VCaP (cell line): ENCODE results near the gene DDR2.
"Not testable (repeated sequence)": the region's sequence is repeated elsewhere in the genome, so short reads cannot be mapped to it uniquely, and the experiment has no call there.

ENCODE experiments used
- H3K27ac ChIP-seq: fragments of 450-650 bp; 2 replicates; pipeline ENCODE4 v1.5.1; 2017
- TF ChIP-seq, protein P1 (sequence below): fragments of 450-650 bp; conservative IDR thresholded peaks from 2 replicates; pipeline ENCODE4 v1.5.1; 2017; ENCODE audit warnings: mild to moderate bottlenecking, moderate library complexity

DDR2 gene

DNA sequence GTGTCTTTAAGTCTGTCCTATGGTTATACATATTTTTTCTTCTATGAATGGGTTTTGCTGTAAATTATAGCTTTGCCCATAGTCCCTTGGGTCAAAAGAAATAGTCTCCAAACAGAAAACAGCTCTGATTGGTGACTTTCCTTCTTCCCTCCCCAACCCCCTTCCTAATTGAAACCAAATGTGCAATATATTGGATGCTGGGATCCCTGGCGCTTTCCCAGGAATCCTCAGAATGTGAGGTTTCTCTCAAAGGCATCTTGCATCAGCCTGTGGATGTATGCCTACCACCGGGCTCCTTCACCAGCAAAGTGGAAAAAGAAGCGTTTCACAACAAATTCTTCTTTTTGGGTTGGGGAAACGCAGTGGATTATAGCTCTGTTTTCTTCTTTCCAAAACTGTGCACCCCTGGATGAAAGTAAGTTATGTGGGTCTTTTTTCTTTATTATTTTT, at the start of gene DDR2:
TSS of gene DDR2 (plus strand) at position 248 of the 450 bp plus-strand sequence. CDS start 86,600 bp downstream, outside the sequence.
- TF ChIP-seq, protein P1, sequence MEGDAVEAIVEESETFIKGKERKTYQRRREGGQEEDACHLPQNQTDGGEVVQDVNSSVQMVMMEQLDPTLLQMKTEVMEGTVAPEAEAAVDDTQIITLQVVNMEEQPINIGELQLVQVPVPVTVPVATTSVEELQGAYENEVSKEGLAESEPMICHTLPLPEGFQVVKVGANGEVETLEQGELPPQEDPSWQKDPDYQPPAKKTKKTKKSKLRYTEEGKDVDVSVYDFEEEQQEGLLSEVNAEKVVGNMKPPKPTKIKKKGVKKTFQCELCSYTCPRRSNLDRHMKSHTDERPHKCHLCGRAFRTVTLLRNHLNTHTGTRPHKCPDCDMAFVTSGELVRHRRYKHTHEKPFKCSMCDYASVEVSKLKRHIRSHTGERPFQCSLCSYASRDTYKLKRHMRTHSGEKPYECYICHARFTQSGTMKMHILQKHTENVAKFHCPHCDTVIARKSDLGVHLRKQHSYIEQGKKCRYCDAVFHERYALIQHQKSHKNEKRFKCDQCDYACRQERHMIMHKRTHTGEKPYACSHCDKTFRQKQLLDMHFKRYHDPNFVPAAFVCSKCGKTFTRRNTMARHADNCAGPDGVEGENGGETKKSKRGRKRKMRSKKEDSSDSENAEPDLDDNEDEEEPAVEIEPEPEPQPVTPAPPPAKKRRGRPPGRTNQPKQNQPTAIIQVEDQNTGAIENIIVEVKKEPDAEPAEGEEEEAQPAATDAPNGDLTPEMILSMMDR: no peak
- no peak within 1 kb of the TSS for H3K27ac ChIP-seq

DNA sequence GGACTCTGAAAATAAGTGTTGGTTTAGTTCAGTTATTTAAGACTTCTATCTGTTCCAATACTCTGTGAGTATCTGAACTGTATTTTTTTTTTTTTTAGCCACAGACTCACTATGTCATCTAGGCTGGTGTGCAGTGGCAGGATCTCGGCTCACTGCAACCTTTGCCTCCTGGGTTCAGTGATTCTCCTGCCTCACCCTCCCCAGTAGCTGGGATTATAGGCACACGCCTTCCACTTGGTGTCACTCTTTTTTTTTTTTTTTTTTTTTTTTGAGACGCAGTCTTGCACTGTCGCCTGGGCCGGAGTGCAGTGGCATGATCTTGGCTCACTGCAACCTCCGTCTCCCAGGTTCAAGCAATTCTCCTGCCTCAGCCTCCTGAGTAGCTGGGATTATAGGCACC, 49.4 kb upstream of the DDR2 start:
- H3K27ac ChIP-seq: peak overlapping the region; percentile 86; the same call in 1 of the 2 replicates

DNA sequence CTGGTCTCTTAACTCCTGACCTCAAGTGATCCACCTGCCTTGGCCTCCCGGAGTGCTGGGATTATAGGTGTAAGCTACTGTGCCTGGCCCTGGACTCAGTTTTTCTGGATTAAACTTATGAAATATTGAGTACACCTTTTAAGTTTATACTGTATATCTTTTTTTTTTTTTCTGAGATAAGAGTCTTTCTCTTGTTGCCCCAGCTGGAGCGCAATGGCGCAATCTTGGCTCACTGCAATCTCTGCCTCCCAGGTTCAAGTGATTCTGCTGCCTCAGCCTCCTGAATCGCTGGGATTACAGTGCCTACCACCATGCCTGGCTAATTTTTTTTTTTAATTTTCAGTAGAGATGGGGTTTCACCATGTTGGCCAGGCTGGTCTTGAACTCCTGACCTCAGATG, 47.2 kb upstream of the DDR2 start:
- H3K27ac ChIP-seq: peak overlapping the region; percentile 86

DNA sequence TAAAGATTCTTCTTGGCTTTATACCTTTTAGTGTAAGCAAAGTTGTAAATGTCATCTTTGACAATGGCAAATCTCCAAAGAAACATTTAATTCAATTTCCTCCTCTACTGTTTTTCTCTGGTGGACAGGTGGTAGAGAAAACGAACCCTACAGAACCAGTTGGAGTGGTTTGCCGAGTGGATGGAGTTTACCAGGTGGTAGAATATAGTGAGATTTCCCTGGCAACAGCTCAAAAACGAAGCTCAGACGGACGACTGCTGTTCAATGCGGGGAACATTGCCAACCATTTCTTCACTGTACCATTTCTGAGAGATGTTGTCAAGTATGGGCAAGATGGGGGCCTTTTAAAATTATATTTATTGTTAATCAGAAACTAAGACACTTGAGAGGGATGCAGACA, 44.9 kb upstream of the DDR2 start:
- peak overlapping the region; percentile 86 for H3K27ac ChIP-seq
- TF ChIP-seq, protein P1: no peak

DNA sequence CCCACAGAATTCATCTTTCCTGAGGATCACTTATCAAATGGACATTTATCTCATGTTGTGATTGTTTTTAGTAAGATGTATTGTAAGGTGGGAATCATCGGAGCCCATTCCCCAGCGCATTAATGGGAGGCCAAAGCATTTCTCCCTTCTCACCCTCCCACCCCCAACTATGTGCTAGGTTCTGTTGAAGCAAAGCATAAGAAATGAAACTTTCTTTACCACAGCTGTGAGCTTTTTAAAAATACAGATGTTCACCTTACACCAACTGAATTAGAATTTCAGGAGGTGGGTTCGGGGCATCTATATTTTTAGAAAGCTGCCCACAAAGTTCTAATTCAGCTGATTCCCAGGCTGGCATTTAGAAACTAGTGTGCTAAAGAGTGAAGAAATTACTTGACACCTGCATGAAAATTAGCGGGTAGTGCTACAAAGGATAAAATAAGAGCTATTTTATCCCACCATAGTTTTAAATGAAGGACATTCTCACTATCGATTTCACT, 44.5 kb upstream of the DDR2 start:
- TF ChIP-seq, protein P1: no peak
- H3K27ac ChIP-seq: peak overlapping the region; percentile 86

DNA sequence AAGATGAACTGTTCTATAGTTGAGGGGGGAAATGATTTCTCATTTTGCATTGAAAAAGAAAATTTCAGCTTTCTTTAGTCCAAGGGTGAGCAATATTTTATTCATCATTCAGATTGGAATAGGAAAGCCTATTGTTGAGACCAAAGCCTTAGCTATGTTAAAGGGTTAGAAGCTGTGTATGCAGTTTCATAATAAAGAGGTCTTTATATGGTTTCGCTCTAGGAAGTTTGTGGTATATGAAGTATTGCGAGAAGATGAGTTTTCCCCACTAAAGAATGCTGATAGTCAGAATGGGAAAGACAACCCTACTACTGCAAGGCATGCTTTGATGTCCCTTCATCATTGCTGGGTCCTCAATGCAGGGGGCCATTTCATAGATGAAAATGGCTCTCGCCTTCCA, 42.2 kb upstream of the DDR2 start:
- no peak overlapping the region for H3K27ac ChIP-seq

DNA sequence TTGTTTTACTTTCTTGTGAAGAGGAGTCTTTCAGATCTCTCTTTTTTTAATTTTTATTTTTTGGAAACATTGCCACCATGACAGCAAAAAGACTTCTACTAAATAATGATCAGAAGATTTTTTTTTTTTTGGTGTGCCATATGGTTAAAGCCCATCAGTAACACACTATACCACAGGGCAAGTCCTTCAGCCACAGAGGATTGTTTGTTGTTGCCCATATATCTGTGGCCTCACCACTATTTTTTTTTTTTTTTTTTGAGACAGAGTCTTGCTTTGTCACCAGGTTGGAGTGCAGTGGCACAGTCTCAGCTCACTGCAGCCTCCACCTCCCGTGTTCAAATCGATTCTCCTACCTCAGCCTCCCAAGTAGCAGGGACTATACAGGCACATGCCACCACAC, 41.6 kb upstream of the DDR2 start:
- H3K27ac ChIP-seq: no peak overlapping the region
- TF ChIP-seq, protein P1: no peak

More for the DNA sequence above, 42.2 kb upstream of the DDR2 start:
- TF ChIP-seq, protein P1: no peak

DNA sequence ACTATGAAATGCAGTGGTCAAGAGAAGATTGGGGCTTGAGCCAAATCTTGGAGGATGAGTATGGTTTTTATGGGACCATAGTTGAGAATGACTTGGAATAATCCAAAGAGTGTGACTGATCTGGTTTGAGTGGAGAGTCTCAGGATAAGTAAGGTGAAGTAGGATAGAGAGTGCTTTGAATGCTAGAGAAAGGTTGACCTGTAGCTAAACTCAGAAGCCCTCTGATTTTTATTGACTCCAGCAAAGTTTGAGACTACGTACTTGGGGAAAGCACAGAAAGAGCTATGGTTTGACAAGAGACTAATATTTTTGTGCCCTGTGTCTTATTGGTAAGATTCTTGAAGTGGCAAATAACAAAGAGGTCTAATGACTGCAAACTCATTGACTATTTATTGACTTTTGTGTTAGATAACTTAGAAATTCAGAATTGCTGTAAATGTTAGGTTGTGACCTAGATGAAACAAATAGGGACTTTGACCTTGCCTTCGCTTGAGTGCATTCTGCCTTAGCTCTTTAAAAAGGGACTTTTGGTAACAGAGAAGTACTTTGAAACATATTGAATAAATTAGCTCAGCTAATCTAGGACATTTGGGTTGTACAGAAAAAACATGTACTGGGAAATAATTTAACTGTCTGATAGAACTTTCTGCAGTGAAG, 35.6 kb upstream of the DDR2 start:
- TF ChIP-seq, protein P1: no peak
- no peak overlapping the region for H3K27ac ChIP-seq

DNA sequence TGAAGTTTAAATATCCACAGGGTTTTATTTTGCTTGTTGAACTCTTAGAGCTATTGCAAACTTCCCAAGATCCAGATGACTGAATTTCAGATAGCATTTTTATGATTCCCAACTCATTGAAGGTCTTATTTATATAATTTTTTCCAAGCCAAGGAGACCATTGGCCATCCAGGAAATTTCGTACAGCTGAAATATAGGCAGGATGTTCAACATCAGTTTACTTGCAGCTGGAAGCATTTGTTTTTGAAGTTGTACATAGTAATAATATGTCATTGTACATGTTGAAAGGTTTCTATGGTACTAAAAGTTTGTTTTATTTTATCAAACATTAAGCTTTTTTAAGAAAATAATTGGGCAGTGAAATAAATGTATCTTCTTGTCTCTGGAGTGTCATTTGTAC, 32.8 kb upstream of the DDR2 start:
- no peak overlapping the region for H3K27ac ChIP-seq
- TF ChIP-seq, protein P1: no peak

DNA sequence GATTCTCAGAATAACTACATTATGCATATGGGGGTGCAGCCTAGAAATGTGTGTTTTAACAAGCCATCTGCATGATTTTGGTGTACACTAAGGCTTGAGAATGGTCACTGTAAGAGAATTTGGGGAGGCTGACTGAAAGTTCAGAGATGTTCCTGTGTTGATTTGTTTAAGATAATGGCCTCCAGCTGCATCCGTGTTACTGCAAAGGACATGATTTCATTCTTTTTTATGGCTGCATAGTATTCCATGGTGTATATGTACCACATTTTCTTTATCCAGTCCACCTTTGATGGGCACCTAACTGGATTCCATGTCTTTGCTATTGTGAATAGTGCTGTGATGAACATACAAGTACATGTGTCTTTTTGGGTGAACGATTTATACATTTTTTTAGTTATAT, 29.1 kb upstream of the DDR2 start:
- not testable (repeated sequence) for H3K27ac ChIP-seq
